K562 (cell line): ENCODE data around the gene GPC1. TPM values are rescaled to one million over a fixed set of nuclear protein-coding genes. Genes with fewer than 3 reads are reported as not detected.
A peak's percentile ranks its signal among the peaks of the same experiment; 100 is the strongest.

Experiments
- CREM ChIP-seq: IDR thresholded peaks from 2 replicates; pipeline ENCODE4 v1.6.1; 2014; ENCODE audit warnings: antibody characterized with exemption, low read depth
- CXXC5 ChIP-seq: fragments of 250-450 bp; sonication (Bioruptor Pico); IDR thresholded peaks from 2 replicates; pipeline ENCODE4 v1.8.0; 2022; ENCODE audit warnings: inconsistent platforms, mild to moderate bottlenecking, moderate library complexity
- GABPB1 ChIP-seq: sonication (generic); formaldehyde crosslinking; IDR thresholded peaks from 2 replicates; pipeline ENCODE4 v1.8.0; 2022; ENCODE audit warnings: mild to moderate bottlenecking, missing genetic modification reagents
- LCOR ChIP-seq: sonication (generic); formaldehyde crosslinking; IDR thresholded peaks from 2 replicates; pipeline ENCODE4 v1.8.0; 2022; ENCODE audit warnings: mild to moderate bottlenecking, missing genetic modification reagents
- OTX1 ChIP-seq: fragments of 450-650 bp; formaldehyde crosslinking; IDR thresholded peaks from 2 replicates; pipeline ENCODE4 v1.4.0; 2022; ENCODE audit warnings: mild to moderate bottlenecking
- PHF8 ChIP-seq: fragments of 200-600 bp; sonication (generic); IDR thresholded peaks from 2 replicates; pipeline ENCODE4 v1.6.1; 2012; ENCODE audit warnings: mixed run types, mild to moderate bottlenecking, inconsistent platforms, low read length, moderate library complexity, borderline replicate concordance
- PML ChIP-seq: IDR thresholded peaks from 2 replicates; pipeline ENCODE4 v1.6.1; 2012; ENCODE audit warnings: low read length, inconsistent platforms
- PRPF4 ChIP-seq: fragments of 200-400 bp; formaldehyde crosslinking; IDR thresholded peaks from one replicate; pipeline ENCODE4 v1.6.1; 2017; ENCODE audit warnings: low read length, low read depth, mild to moderate bottlenecking; ENCODE audit not compliant: insufficient read depth, poor library complexity, severe bottlenecking
- RBBP5 ChIP-seq: fragments of 200-600 bp; sonication (generic); IDR thresholded peaks from 2 replicates; pipeline ENCODE4 v1.6.1; 2012; ENCODE audit warnings: borderline replicate concordance, mild to moderate bottlenecking, low read length, control low read depth, inconsistent platforms; ENCODE audit not compliant: insufficient read depth, poor library complexity, severe bottlenecking
- SAP30 ChIP-seq: fragments of 200-600 bp; sonication (generic); IDR thresholded peaks from 2 replicates; pipeline ENCODE4 v1.6.1; 2012; ENCODE audit warnings: borderline replicate concordance, low read depth, mild to moderate bottlenecking, moderate library complexity, low read length, control low read depth, inconsistent platforms; ENCODE audit not compliant: insufficient read depth, poor library complexity, severe bottlenecking
- SRSF9 ChIP-seq: fragments of 200-400 bp; formaldehyde crosslinking; IDR thresholded peaks from 2 replicates; pipeline ENCODE4 v1.6.1; 2017; ENCODE audit warnings: low read depth, low read length, borderline replicate concordance
- TRIM24 ChIP-seq, 2 experiments: fragments of 450-650 bp; IDR thresholded peaks; 2 replicates each; pipeline ENCODE4 v1.6.1; 2016
- ZBTB7A ChIP-seq: IDR thresholded peaks from 2 replicates; pipeline ENCODE4 v1.6.1; 2011; ENCODE audit warnings: low read depth, mild to moderate bottlenecking, low read length, moderate library complexity, borderline replicate concordance; ENCODE audit not compliant: control insufficient read depth
- ZNF263 ChIP-seq: sonication (generic); formaldehyde crosslinking; IDR thresholded peaks from 2 replicates; pipeline ENCODE4 v1.8.0; 2022; ENCODE audit warnings: mild to moderate bottlenecking, missing genetic modification reagents, borderline replicate concordance
- ZNF586 ChIP-seq: fragments of 450-650 bp; formaldehyde crosslinking; conservative IDR thresholded peaks from 2 replicates; pipeline ENCODE4 v1.4.0; 2020; ENCODE audit warnings: mild to moderate bottlenecking, moderate library complexity
- polyA plus RNA-seq, 8 experiments: library from polyadenylated mRNA; depleted of rRNA in 4 of 8; stranded (reverse) in 5 of 8; unstranded in 3 of 8; fragments of >200 nt; fragmentation: Nextera tagmentation in 2 of 8; fragmentation: Illumina TruSeq in 1 of 8; extraction: Ambion mirVana in 2 of 8; extraction: Trizol in 1 of 8; gene quantifications; 2 replicates each; pipeline versions ENCODE4 v1.2.1 to v1.2.3, GENCODE V29; 2011 to 2014; ENCODE audit warnings: inconsistent platforms in 1 of 8, missing spikeins in 1 of 8
- total RNA-seq, 7 experiments: library from RNA; depleted of rRNA in 6 of 7; stranded (reverse); fragments of >200 nt in 6 of 7; fragmentation: Illumina TruSeq in 2 of 7; extraction: Trizol in 2 of 7; gene quantifications; 2 replicates each; pipeline versions ENCODE4 v1.2.1 to v1.2.3, GENCODE V29; 2011 to 2021; ENCODE audit warnings: low replicate concordance in 1 of 7
- TF ChIP-seq, protein P1 (sequence below): sonication (generic); IDR thresholded peaks from 2 replicates; pipeline ENCODE4 v1.6.1; 2016
- TF ChIP-seq, protein P2 (sequence below): fragments of 250-450 bp; sonication (Bioruptor Pico); IDR thresholded peaks from 2 replicates; pipeline ENCODE4 v1.5.0; 2021; ENCODE audit warnings: mild to moderate bottlenecking, moderate library complexity

Gene GPC1
- total and polyA plus RNA-seq, 9 of the 15 experiments (the other 6 are each of a cell fraction or from before 2014, with no cell fraction given), result 0.07 to 0.82 (median 0.14) TPM; not detected in 3

DNA sequence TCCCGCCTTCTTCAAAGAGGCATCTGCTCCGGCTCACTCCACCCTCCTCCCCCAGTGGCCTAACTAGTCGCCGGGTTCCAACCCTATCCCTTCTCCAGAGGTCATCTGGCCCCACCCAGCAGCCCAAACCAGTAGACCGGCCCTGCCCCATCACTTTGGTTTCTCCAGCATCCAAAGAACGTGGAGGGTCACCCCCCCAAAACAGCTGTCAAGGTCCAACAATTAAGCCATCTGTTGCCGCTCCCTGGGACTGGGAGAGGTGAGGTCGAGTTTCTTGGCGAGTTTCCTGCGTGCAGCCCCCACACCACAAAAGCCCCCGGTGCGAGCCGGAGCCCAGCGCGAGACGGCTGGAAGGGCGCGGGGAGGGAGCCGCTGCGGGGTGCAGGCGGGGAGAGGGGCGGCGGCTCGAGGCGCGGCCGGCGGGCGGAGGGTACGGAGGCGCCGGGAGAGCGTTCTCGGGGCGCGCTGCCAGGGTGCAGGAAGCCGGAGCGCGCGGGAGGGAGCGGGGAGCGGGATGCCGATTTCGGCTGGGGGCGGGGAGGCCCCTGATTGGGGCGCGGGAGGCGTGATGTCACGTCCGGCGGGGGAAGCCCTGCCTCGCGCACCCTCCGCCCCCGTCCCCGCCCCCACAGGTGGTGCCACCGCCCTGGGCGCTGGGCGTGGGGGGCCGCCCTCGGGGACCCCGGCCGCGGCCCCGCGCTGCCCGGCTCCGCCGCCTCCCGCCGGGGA is 571 bp upstream of the GPC1 start (continued):
- TF ChIP-seq SAP30 (no peak), SRSF9 (no peak), ZNF263 (CRISPR knock-in tag) (no peak), TRIM24 (IDR thresholded peaks at IDR 0.05) (no peak), ZNF586 (CRISPR knock-in tag) (no peak), PRPF4 (no peak), RBBP5 (no peak), PML (no peak), GABPB1 (CRISPR knock-in tag) (peak; percentile 67), PHF8 (peak; percentile 26; the same call in 1 of the 2 replicates), ZBTB7A (peak; percentile 50; the same call in 1 of the 2 replicates), LCOR (CRISPR knock-in tag) (peak; percentile 70; the same call in 1 of the 2 replicates), OTX1 (CRISPR knock-in tag) (no peak), CXXC5 (CRISPR knock-in tag) (peak; percentile 19; the same call in 1 of the 2 replicates), CREM (peak; percentile 74)
- TF ChIP-seq, protein P1, sequence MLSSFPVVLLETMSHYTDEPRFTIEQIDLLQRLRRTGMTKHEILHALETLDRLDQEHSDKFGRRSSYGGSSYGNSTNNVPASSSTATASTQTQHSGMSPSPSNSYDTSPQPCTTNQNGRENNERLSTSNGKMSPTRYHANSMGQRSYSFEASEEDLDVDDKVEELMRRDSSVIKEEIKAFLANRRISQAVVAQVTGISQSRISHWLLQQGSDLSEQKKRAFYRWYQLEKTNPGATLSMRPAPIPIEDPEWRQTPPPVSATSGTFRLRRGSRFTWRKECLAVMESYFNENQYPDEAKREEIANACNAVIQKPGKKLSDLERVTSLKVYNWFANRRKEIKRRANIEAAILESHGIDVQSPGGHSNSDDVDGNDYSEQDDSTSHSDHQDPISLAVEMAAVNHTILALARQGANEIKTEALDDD, result peak; percentile 66; the same call in 1 of the 2 replicates
- TF ChIP-seq, protein P2, sequence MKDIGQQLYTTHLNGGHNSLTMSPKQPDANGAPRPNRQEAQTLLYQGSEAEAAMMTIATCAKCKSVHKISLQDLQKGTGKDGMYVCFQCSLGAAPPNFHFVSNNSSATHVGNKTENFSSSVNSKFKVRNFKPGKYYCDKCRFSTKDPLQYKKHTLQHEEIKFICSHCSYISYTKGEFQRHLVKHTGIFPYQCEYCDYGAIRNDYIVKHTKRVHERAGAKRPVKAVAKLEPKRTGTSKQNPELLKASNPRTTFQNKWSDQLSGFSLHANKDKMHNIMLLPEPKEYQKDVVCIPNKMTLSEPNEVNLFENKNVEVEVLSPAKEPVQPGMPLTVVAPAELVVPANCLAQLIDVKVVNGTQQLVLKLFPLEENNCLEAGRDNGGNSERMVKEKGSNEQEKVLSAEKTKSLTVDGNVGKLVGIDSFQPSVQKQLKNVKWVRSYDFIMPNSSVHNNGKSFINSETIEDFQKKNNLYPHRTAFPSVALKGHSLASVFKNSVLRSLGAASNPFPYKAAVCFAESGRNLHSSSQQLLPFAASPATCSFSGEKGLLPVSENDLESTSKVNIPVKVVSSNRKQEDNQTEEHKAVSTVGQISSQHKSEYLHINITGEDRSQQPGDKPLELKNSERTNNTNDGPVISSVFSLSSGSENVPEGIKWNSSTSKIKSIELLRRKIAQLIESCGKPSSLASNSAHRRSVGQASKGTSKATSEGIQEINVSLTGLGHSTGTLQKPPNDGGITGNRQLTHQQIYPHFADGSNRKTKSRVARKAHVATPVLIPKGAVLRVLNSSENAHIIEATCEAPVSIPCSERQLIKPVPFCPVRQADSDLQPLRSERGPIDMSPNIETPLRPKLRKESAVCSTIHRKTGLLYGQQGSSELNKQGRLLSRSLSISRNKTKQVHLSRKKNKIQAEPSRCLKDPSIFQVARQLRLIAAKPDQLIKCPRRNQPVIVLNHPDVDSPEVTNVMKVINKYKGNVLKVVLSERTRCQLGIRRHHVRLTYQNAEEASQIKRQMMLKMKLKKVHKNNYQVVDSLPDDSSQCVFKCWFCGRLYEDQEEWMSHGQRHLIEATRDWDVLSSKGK, result no peak
